ENCODE data around the gene DNM2.

The DNM2 gene

GRCh38 chr19:10828981-10829821 lies 111.3 kb downstream of the DNM2 start:
- Histone ChIP-seq H3F3A (ENCODE audit: insufficient read depth, low read length) (peaks cover 3% of the 10 kb centered on the region; the same call in 1 of the 2 replicates), H3K4me1 (ENCODE audit: low read length) (no peaks in the 10 kb centered on the region), H3K4me3 (ENCODE audit: low read length) (no peak overlapping the region), H3K9me2 (replicated peaks; ENCODE audit: insufficient read depth, low read length) (no peaks in the 10 kb centered on the region), H3K27me3 (replicated peaks; ENCODE audit: insufficient read depth, low read length) (no peaks in the 10 kb centered on the region), H3K79me2 (ENCODE audit: low read length) (no peaks in the 10 kb centered on the region), H3K27ac (ENCODE audit: low read length) (no peak overlapping the region), H2AFZ (ENCODE audit: low read length) (no peak overlapping the region), H3K36me3 (replicated peaks; ENCODE audit: insufficient read depth, low read length) (no peaks in the 10 kb centered on the region), H4K20me1 (ENCODE audit: insufficient read depth, low read length) (no peaks in the 10 kb centered on the region), H3K9ac (ENCODE audit: low read length) (no peak overlapping the region), H3K9me3 (replicated peaks; ENCODE audit: insufficient read depth, low read length) (no peaks in the 10 kb centered on the region), H3K4me2 (ENCODE audit: low read depth, low read length) (no peak overlapping the region)
- DNase-seq: no peak
- TF ChIP-seq EZH2 (optimal IDR thresholded peaks at IDR 0.05; ENCODE audit: low read depth, low read length): no peak
- TF ChIP-seq CTCF (IDR thresholded peaks at IDR 0.05; ENCODE audit: low read length): no peak
- TF ChIP-seq EZH2phosphoT487 (IDR thresholded peaks at IDR 0.05; ENCODE audit: low read length): no peak

- no peaks in the 10 kb centered on the region for H4K20me1 ChIP-seq (ENCODE audit: insufficient read depth, low read length)
- DNase-seq: no peak
These were observed 112.1 kb downstream of the DNM2 start for GRCh38 chr19:10829967-10830366.

GRCh38 chr19:10830370-10830769 lies 112.5 kb downstream of the DNM2 start:
- Histone ChIP-seq H3K9me2 (replicated peaks; ENCODE audit: insufficient read depth, low read length) (no peaks in the 10 kb centered on the region), H3K4me2 (ENCODE audit: low read depth, low read length) (no peak overlapping the region), H3K27ac (ENCODE audit: low read length) (no peak overlapping the region), H4K20me1 (ENCODE audit: insufficient read depth, low read length) (no peaks in the 10 kb centered on the region), H3K4me3 (ENCODE audit: low read length) (no peak overlapping the region), H3F3A (ENCODE audit: insufficient read depth, low read length) (peaks cover 7% of the 10 kb centered on the region; the same call in 1 of the 2 replicates), H2AFZ (ENCODE audit: low read length) (no peak overlapping the region), H3K9me3 (replicated peaks; ENCODE audit: insufficient read depth, low read length) (no peaks in the 10 kb centered on the region), H3K4me1 (ENCODE audit: low read length) (peaks cover 5% of the 10 kb centered on the region; the same call in 1 of the 2 replicates), H3K36me3 (replicated peaks; ENCODE audit: insufficient read depth, low read length) (no peaks in the 10 kb centered on the region), H3K9ac (ENCODE audit: low read length) (no peak overlapping the region), H3K27me3 (replicated peaks; ENCODE audit: insufficient read depth, low read length) (no peaks in the 10 kb centered on the region), H3K79me2 (ENCODE audit: low read length) (peaks cover 6% of the 10 kb centered on the region; the same call in 1 of the 2 replicates)
- no peak for DNase-seq
- TF ChIP-seq EZH2phosphoT487 (IDR thresholded peaks at IDR 0.05; ENCODE audit: low read length): no peak
- TF ChIP-seq EZH2 (optimal IDR thresholded peaks at IDR 0.05; ENCODE audit: low read depth, low read length): no peak
- TF ChIP-seq CTCF (IDR thresholded peaks at IDR 0.05; ENCODE audit: low read length): no peak

More at GRCh38 chr19:10829967-10830366, 112.1 kb downstream of the DNM2 start:
- no peak overlapping the region for H3K9ac ChIP-seq (ENCODE audit: low read length)
- H3K79me2 ChIP-seq (ENCODE audit: low read length): peaks cover 2% of the 10 kb centered on the region; the same call in 1 of the 2 replicates
- no peak overlapping the region for H2AFZ ChIP-seq (ENCODE audit: low read length)
- H3K27ac ChIP-seq (ENCODE audit: low read length): no peak overlapping the region
- peaks cover under 1% of the 10 kb centered on the region; the same call in 1 of the 2 replicates for H3K4me1 ChIP-seq (ENCODE audit: low read length)
- H3K9me2 ChIP-seq (replicated peaks; ENCODE audit: insufficient read depth, low read length): no peaks in the 10 kb centered on the region
- H3F3A ChIP-seq (ENCODE audit: insufficient read depth, low read length): peaks cover 7% of the 10 kb centered on the region; the same call in 1 of the 2 replicates
- no peaks in the 10 kb centered on the region for H3K36me3 ChIP-seq (replicated peaks; ENCODE audit: insufficient read depth, low read length)
- TF ChIP-seq EZH2phosphoT487 (IDR thresholded peaks at IDR 0.05; ENCODE audit: low read length) (no peak), EZH2 (optimal IDR thresholded peaks at IDR 0.05; ENCODE audit: low read depth, low read length) (no peak), CTCF (IDR thresholded peaks at IDR 0.05; ENCODE audit: low read length) (no peak)
- no peaks in the 10 kb centered on the region for H3K9me3 ChIP-seq (replicated peaks; ENCODE audit: insufficient read depth, low read length)
- no peak overlapping the region for H3K4me3 ChIP-seq (ENCODE audit: low read length)
- no peak overlapping the region for H3K4me2 ChIP-seq (ENCODE audit: low read depth, low read length)
- no peaks in the 10 kb centered on the region for H3K27me3 ChIP-seq (replicated peaks; ENCODE audit: insufficient read depth, low read length)
